Stimulated activated effector memory CD8-positive, alpha-beta T cell treated with anti-CD3 and anti-CD28 coated beads, Interleukin-12 subunit alpha, Interleukin-12 subunit beta, amount 100 ng/mL, for 72 hours (primary cell): ENCODE data around the gene SLC7A8.
A peak's percentile ranks its signal among the peaks of the same experiment; 100 is the strongest.
"Not testable (repeated sequence)": the region's sequence is repeated elsewhere in the genome, so short reads cannot be mapped to it uniquely, and the experiment has no call there.

Experiments used
- ATAC-seq: fragments of 150-1000 bp; cut with Tn5 transposase; 2 replicates; pipeline ENCODE4 v1.10.0; 2021
- DNase-seq, 2 donors: peaks; one replicate each; pipeline ENCODE4 v3.0.0; 2021 to 2022; ENCODE audit warnings: low spot score in 2 of 2
- H3K27ac Mint-ChIP-seq: one replicate; pipeline ENCODE4 v1.8.0; 2022; ENCODE audit warnings: mild to moderate bottlenecking, mixed read lengths
- H3K36me3 Mint-ChIP-seq: one replicate; pipeline ENCODE4 v1.8.0; 2022; ENCODE audit warnings: mild to moderate bottlenecking, mixed read lengths
- H3K4me1 Mint-ChIP-seq: one replicate; pipeline ENCODE4 v1.8.0; 2022; ENCODE audit warnings: mixed read lengths
- H3K4me3 Mint-ChIP-seq: one replicate; pipeline ENCODE4 v1.8.0; 2022; ENCODE audit warnings: mild to moderate bottlenecking, mixed read lengths
- H3K9me3 Mint-ChIP-seq: one replicate; pipeline ENCODE4 v1.8.0; 2022; ENCODE audit warnings: mixed read lengths

SLC7A8 gene

GRCh38 chr14:23107620-23108019, 75.8 kb downstream of the SLC7A8 start:
- not testable (repeated sequence) for H3K4me1 Mint-ChIP-seq, H3K27ac Mint-ChIP-seq, DNase-seq, H3K9me3 Mint-ChIP-seq, ATAC-seq, H3K4me3 Mint-ChIP-seq, H3K36me3 Mint-ChIP-seq

GRCh38 chr14:23106747-23107045, 76.8 kb downstream of the SLC7A8 start:
- Mint-ChIP-seq H3K4me3 (no peak overlapping the region), H3K4me1 (peaks cover 4% of the 10 kb centered on the region), H3K9me3 (no peaks in the 10 kb centered on the region), H3K36me3 (no peaks in the 10 kb centered on the region), H3K27ac (no peak overlapping the region)
- no peak for ATAC-seq
- no peak for DNase-seq

GRCh38 chr14:23105348-23105824, 78.1 kb downstream of the SLC7A8 start:
- Mint-ChIP-seq H3K9me3 (no peaks in the 10 kb centered on the region), H3K4me1 (peaks cover 6% of the 10 kb centered on the region), H3K27ac (no peak overlapping the region), H3K36me3 (no peaks in the 10 kb centered on the region), H3K4me3 (no peak overlapping the region)
- DNase-seq (no peak), ATAC-seq (no peak)

GRCh38 chr14:23104591-23105347, 78.7 kb downstream of the SLC7A8 start, which contains the start of gene CIROP:
Gene CIROP (minus strand): TSS chr14:23104989. CDS start chr14:23104920, 69 bp downstream.
- ATAC-seq (no peak), DNase-seq (no peak)
- H3K27ac Mint-ChIP-seq = no peak within 1 kb of the TSS
- H3K36me3 Mint-ChIP-seq = no peaks in the 10 kb centered on the region
- H3K4me1 Mint-ChIP-seq = peaks cover 6% of the 10 kb centered on the region
- no peaks in the 10 kb centered on the region for H3K9me3 Mint-ChIP-seq
- H3K4me3 Mint-ChIP-seq = no peak within 1 kb of the TSS

GRCh38 chr14:23104070-23104590, 79.3 kb downstream of the SLC7A8 start:
- no peak for DNase-seq
- ATAC-seq = no peak
- H3K9me3 Mint-ChIP-seq = no peaks in the 10 kb centered on the region
- peaks cover 5% of the 10 kb centered on the region for H3K36me3 Mint-ChIP-seq
- no peak overlapping the region for H3K4me3 Mint-ChIP-seq
- H3K4me1 Mint-ChIP-seq = peaks cover 6% of the 10 kb centered on the region
- no peak overlapping the region for H3K27ac Mint-ChIP-seq

- no peak overlapping the region for H3K27ac Mint-ChIP-seq
- H3K36me3 Mint-ChIP-seq = peaks cover 11% of the 10 kb centered on the region
- DNase-seq = no peak
- peaks cover 6% of the 10 kb centered on the region for H3K4me1 Mint-ChIP-seq
- no peak for ATAC-seq
- H3K4me3 Mint-ChIP-seq = no peak overlapping the region
- H3K9me3 Mint-ChIP-seq = no peaks in the 10 kb centered on the region
These were observed 79.9 kb downstream of the SLC7A8 start for GRCh38 chr14:23103581-23103980.

GRCh38 chr14:23102801-23103200, 80.7 kb downstream of the SLC7A8 start:
- no peak overlapping the region for H3K4me3 Mint-ChIP-seq
- H3K4me1 Mint-ChIP-seq = peaks cover 6% of the 10 kb centered on the region
- DNase-seq (no peak), ATAC-seq (no peak)
- H3K36me3 Mint-ChIP-seq = peaks cover 18% of the 10 kb centered on the region
- H3K27ac Mint-ChIP-seq = no peak overlapping the region
- H3K9me3 Mint-ChIP-seq = no peaks in the 10 kb centered on the region

- Mint-ChIP-seq H3K36me3 (peaks cover 25% of the 10 kb centered on the region), H3K4me1 (peaks cover 13% of the 10 kb centered on the region), H3K27ac (no peak overlapping the region), H3K4me3 (no peak overlapping the region), H3K9me3 (no peaks in the 10 kb centered on the region)
- DNase-seq = no peak
- peak; percentile 12 for ATAC-seq
These were observed 81.4 kb downstream of the SLC7A8 start for GRCh38 chr14:23101986-23102625.

- peaks cover 31% of the 10 kb centered on the region for H3K36me3 Mint-ChIP-seq
- no peak overlapping the region for H3K27ac Mint-ChIP-seq
- ATAC-seq (no peak), DNase-seq (no peak)
- peaks cover 20% of the 10 kb centered on the region for H3K4me1 Mint-ChIP-seq
- H3K9me3 Mint-ChIP-seq = no peaks in the 10 kb centered on the region
- no peak overlapping the region for H3K4me3 Mint-ChIP-seq
These were observed 82.1 kb downstream of the SLC7A8 start for GRCh38 chr14:23101213-23101970.

- Mint-ChIP-seq H3K4me1 (peaks cover 20% of the 10 kb centered on the region), H3K9me3 (no peaks in the 10 kb centered on the region), H3K4me3 (no peak overlapping the region), H3K36me3 (peaks cover 31% of the 10 kb centered on the region), H3K27ac (no peak overlapping the region)
- DNase-seq = no peak
- ATAC-seq = no peak
These were observed 84.1 kb downstream of the SLC7A8 start for GRCh38 chr14:23099212-23099861.

- Mint-ChIP-seq H3K4me1 (peaks cover 20% of the 10 kb centered on the region), H3K27ac (no peak overlapping the region), H3K9me3 (no peaks in the 10 kb centered on the region), H3K4me3 (no peak overlapping the region), H3K36me3 (peaks cover 31% of the 10 kb centered on the region)
- DNase-seq = no peak
- no peak for ATAC-seq
These were observed 85.7 kb downstream of the SLC7A8 start for GRCh38 chr14:23097786-23098185.

- Mint-ChIP-seq H3K4me1 (peaks cover 23% of the 10 kb centered on the region), H3K4me3 (no peak within 1 kb of the TSS), H3K36me3 (peaks cover 31% of the 10 kb centered on the region), H3K27ac (no peak within 1 kb of the TSS), H3K9me3 (no peaks in the 10 kb centered on the region)
- ATAC-seq (peak; percentile 95), DNase-seq (no peak)
These were observed 88.0 kb downstream of the SLC7A8 start, which contains the start of gene C14orf119 for GRCh38 chr14:23095196-23096108. Gene C14orf119 (plus strand): TSS chr14:23095505. CDS start chr14:23097659, 2,154 bp downstream.

- Mint-ChIP-seq H3K9me3 (no peaks in the 10 kb centered on the region), H3K27ac (no peak within 1 kb of the TSS), H3K4me3 (no peak within 1 kb of the TSS), H3K4me1 (peaks cover 25% of the 10 kb centered on the region), H3K36me3 (peaks cover 31% of the 10 kb centered on the region)
- DNase-seq (peak; percentile 99 to 100), ATAC-seq (peak; percentile 67)
These were observed 88.7 kb downstream of the SLC7A8 start, which contains the start of gene ACIN1 for GRCh38 chr14:23094666-23095195. Gene ACIN1 (minus strand): TSS chr14:23095136. CDS start chr14:23095112, 24 bp downstream.
